CD4-positive, alpha-beta T cell (primary cell): ENCODE measurements around the gene SUPT16H. TPM values are rescaled to one million over a fixed set of nuclear protein-coding genes. Genes with fewer than 3 reads are reported as not detected.

Experiments
- ATAC-seq: fragments of 200-7000 bp; cut with Tn5 transposase; one replicate; pipeline ENCODE4 v1.10.0; 2022; ENCODE audit warnings: mild to moderate bottlenecking; ENCODE audit not compliant: poor library complexity
- CTCF ChIA-PET: fragments of 350-600 bp; sonication (Branson Sonifier 250); formaldehyde crosslinking; loops from one replicate; lab custom pipeline; 2021; ENCODE audit warnings: antibody characterized with exemption, inconsistent platforms; lab: Charles Lee
- POLR2A ChIA-PET: fragments of 350-600 bp; sonication (Branson Sonifier 250); formaldehyde crosslinking; loops from one replicate; lab custom pipeline; 2021; ENCODE audit warnings: antibody characterized with exemption, inconsistent platforms; lab: Charles Lee
- DNase-seq, 14 experiments: peaks; one replicate each; pipeline ENCODE4 v3.0.0-alpha.2; 2013 to 2020; ENCODE audit warnings: mixed read lengths in 2 of 14
- H3K27ac ChIP-seq, 2 donors: one replicate each; pipeline versions ENCODE4 v1.5.1 to v1.7.0; 2013; ENCODE audit warnings: low read length in 2 of 2, low read depth in 1 of 2, mild to moderate bottlenecking in 1 of 2
- H3K27me3 ChIP-seq, 2 experiments: 1 replicate in 1 of 2; 2 replicates in 1 of 2; pipeline versions ENCODE4 v1.6.1 to v1.7.0; 2013; ENCODE audit warnings: low read length in 2 of 2, control low read depth in 1 of 2, mild to moderate bottlenecking in 1 of 2, moderate library complexity in 1 of 2; ENCODE audit not compliant: insufficient read depth in 2 of 2, control insufficient read depth in 1 of 2
- H3K36me3 ChIP-seq: one replicate; pipeline ENCODE4 v1.6.1; 2013; ENCODE audit warnings: low read length, control low read depth; ENCODE audit not compliant: insufficient read depth
- H3K4me1 ChIP-seq: one replicate; pipeline ENCODE4 v1.6.1; 2013; ENCODE audit warnings: low read length, control low read depth; ENCODE audit not compliant: insufficient read depth
- H3K4me3 ChIP-seq: one replicate; pipeline ENCODE4 v1.5.1; 2013; ENCODE audit warnings: mild to moderate bottlenecking, low read length, moderate library complexity
- H3K9me3 ChIP-seq, 2 experiments: 1 replicate in 1 of 2; 2 replicates in 1 of 2; pipeline versions ENCODE4 v1.6.1 to v1.7.0; 2013; ENCODE audit warnings: low read length in 2 of 2, mild to moderate bottlenecking in 2 of 2, control low read depth in 1 of 2, moderate library complexity in 1 of 2; ENCODE audit not compliant: control insufficient read depth in 1 of 2, insufficient read depth in 1 of 2
- H3K27ac Mint-ChIP-seq: one replicate; pipeline ENCODE4 v1.8.0; 2020; ENCODE audit warnings: mixed read lengths
- H3K27me3 Mint-ChIP-seq: one replicate; pipeline ENCODE4 v1.8.0; 2021; ENCODE audit warnings: mixed read lengths
- H3K36me3 Mint-ChIP-seq: one replicate; pipeline ENCODE4 v1.8.0; 2021; ENCODE audit warnings: low read depth, mixed read lengths
- H3K4me1 Mint-ChIP-seq: one replicate; pipeline ENCODE4 v1.8.0; 2021; ENCODE audit warnings: low read depth, mixed read lengths
- H3K4me3 Mint-ChIP-seq: one replicate; pipeline ENCODE4 v1.8.0; 2020; ENCODE audit warnings: mild to moderate bottlenecking, mixed read lengths
- H3K9me3 Mint-ChIP-seq: one replicate; pipeline ENCODE4 v1.8.0; 2020; ENCODE audit warnings: mixed read lengths
- CTCF ChIP-seq: fragments of 200-600 bp; IDR thresholded peaks from one replicate; pipeline ENCODE4 v1.8.0; 2022; ENCODE audit warnings: antibody characterized with exemption, mild to moderate bottlenecking
- intact Hi-C, 2 experiments: fragments of 100-400 bp; cut with DNase I in 1 of 2; cut with micrococcal nuclease in 1 of 2; formaldehyde crosslinking; loops; one replicate each; pipeline versions ENCODE4 v1.15.1 to v1.9.0; 2023 to 2025; cut with DNase I, micrococcal nuclease
- polyA plus RNA-seq, 2 donors: library from polyadenylated mRNA; unstranded; fragments of 120-200 nt; gene quantifications; one replicate each; pipeline ENCODE4 v1.2.1, GENCODE V29; 2013
- total RNA-seq, 174 experiments: library from RNA in 2 of 174; stranded (reverse) in 2 of 174; gene quantifications; one replicate each; pipeline ENCODE4 v1.2.3 and lab custom pipeline; 2021 to 2026

SUPT16H gene
- 10 to 100 TPM; 47.8 to 50.8 TPM for total RNA-seq
- 64.5 TPM for polyA plus RNA-seq (2013, experiment 1 of 2)
- polyA plus RNA-seq (2013, experiment 2 of 2), result 69.5 TPM
- total RNA-seq (lab: John Stamatoyannopoulos, UW), result 77.5 to 743 (median 210) reads per million in 172 experiments

DNA sequence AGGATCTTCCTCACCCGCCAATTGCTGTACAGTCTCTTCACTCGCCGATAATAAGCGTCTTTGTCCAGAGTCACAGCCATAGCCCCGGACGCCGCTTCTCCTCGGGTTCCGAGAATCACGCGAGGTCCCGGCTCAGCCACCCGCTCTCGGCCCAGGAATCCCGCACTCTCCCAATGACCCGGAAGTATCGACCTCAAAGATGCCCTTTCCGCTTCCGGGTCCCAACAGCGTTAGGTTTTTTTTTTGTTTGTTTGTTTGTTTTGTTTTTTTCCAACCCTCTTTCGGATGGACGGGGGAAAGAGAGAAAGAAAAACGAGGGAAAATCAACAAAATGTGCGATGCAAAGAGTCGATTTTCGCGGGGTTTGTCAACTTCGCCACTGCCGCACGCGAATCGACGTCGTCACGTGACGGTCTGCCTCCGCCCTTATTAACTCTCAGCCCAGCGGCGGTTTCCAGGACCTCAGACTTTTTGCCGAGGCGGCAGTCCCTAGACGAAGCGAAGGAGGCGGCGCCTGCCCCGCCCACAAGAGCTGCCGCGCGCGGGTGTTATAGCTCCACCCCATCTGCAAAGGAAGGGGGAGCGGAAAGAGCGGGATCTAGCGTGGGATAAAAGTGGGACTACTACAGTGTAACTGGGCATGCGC lies at the start of gene SUPT16H:
Gene SUPT16H (minus strand): TSS at position 172 of the 646 bp plus-strand sequence. CDS start 92 bp downstream, at position 80.
- Histone ChIP-seq H3K27ac (peak within 1 kb of the TSS; percentile 83 to 92), H3K4me3 (peak within 1 kb of the TSS; percentile 82), H3K9me3 (no peaks in the 10 kb centered on the region), H3K36me3 (peaks cover 11% of the 10 kb centered on the region), H3K27me3 (no peaks in the 10 kb centered on the region), H3K4me1 (peaks cover 18% of the 10 kb centered on the region)
- ChIA-PET CTCF (interaction anchor here (0.6 to 2.3 kb wide), 3 partner anchors 52 to 115 kb away, joined by 3 to 7 read pairs (median 3); partner anchors contain the start of genes RAB2B and TOX4), POLR2A (interaction anchor here (0.6 to 1.8 kb wide), 16 partner anchors 8 to 1205 kb away, joined by 3 to 18 read pairs (median 4); partner anchors contain the start of genes CHD8, HNRNPC, METTL3 and RAB2B)
- peak within 1 kb of the TSS; percentile 99 for H3K27ac Mint-ChIP-seq
- intact Hi-C loops, result loop anchor here (1.0 to 5.0 kb wide), 7 partner anchors 51 to 143 kb away; partner anchors contain the start of genes CHD8 (in 2 of the 2), TOX4 (in 2 of the 2) and HNRNPC (in 1 of the 2)
- peak within 1 kb of the TSS; percentile 98 for H3K4me3 Mint-ChIP-seq
- no peaks in the 10 kb centered on the region for H3K27me3 Mint-ChIP-seq
- TF ChIP-seq CTCF, result no peak
- H3K9me3 Mint-ChIP-seq, result no peaks in the 10 kb centered on the region
- ATAC-seq (peak; percentile 91), DNase-seq (peak; percentile 84 to 97 (median 91))
- peaks cover 55% of the 10 kb centered on the region for H3K36me3 Mint-ChIP-seq
- H3K4me1 Mint-ChIP-seq, result peaks cover 47% of the 10 kb centered on the region

GRCh38 chr14:21431126-21431525 lies 47.3 kb upstream of the SUPT16H start:
- intact Hi-C loops, result no loop called here
- Mint-ChIP-seq H3K9me3 (no peaks in the 10 kb centered on the region), H3K4me1 (peaks cover 45% of the 10 kb centered on the region), H3K27me3 (no peaks in the 10 kb centered on the region), H3K36me3 (peaks cover 72% of the 10 kb centered on the region), H3K4me3 (no peak overlapping the region), H3K27ac (no peak overlapping the region)
- H3K36me3 ChIP-seq, result peaks cover 63% of the 10 kb centered on the region
- no peak for TF ChIP-seq CTCF
- H3K4me1 ChIP-seq, result peaks cover 5% of the 10 kb centered on the region
- POLR2A ChIA-PET, result no interaction called here
- ATAC-seq (no peak), DNase-seq (no peak)
- CTCF ChIA-PET, result interaction anchor here (1.7 kb wide), 1 partner anchor 25 kb away, joined by 4 read pairs; the partner anchor contains the start of gene CHD8
- H3K9me3 ChIP-seq, result no peaks in the 10 kb centered on the region
- H3K27ac ChIP-seq, result no peak overlapping the region
- H3K27me3 ChIP-seq, result no peaks in the 10 kb centered on the region
- H3K4me3 ChIP-seq, result no peak overlapping the region

DNA sequence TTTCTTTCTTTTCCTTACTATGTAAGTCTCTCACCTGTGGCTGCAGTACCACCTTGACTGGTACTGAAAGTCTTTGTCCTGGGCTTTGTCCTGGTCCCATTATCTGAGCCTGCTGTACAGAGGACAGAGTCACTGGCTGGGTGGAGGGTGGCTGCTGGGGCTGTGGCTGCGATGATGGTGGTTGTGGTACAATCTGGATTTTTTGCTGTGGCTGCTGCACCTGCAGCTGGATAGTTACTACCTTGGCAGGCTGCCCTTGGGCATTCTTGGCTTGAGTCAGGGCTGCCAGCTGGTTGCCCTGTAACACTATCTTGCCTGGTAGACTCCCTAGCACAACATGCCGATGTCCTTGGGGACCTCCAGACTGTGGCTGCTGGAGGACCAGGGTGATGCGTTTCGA lies 45.1 kb upstream of the SUPT16H start:
- H3K4me1 ChIP-seq, result peaks cover 5% of the 10 kb centered on the region
- no peaks in the 10 kb centered on the region for H3K9me3 ChIP-seq
- Mint-ChIP-seq H3K36me3 (peaks cover 85% of the 10 kb centered on the region), H3K4me3 (no peak overlapping the region), H3K27ac (no peak overlapping the region), H3K27me3 (no peaks in the 10 kb centered on the region), H3K9me3 (no peaks in the 10 kb centered on the region), H3K4me1 (peaks cover 24% of the 10 kb centered on the region)
- intact Hi-C loops, result no loop called here
- no peak overlapping the region for H3K4me3 ChIP-seq
- no peaks in the 10 kb centered on the region for H3K27me3 ChIP-seq
- ATAC-seq (no peak), DNase-seq (no peak)
- H3K36me3 ChIP-seq, result peaks cover 82% of the 10 kb centered on the region
- ChIA-PET POLR2A (no interaction called here), CTCF (no interaction called here)
- H3K27ac ChIP-seq, result no peak overlapping the region
- no peak for TF ChIP-seq CTCF
